ENCODE results near the gene ASPSCR1.

- TF ChIP-seq CTCF (IDR thresholded peaks at IDR 0.05), result no peak
- TF ChIP-seq POLR2AphosphoS5 (IDR thresholded peaks at IDR 0.05), result no peak
- TF ChIP-seq POLR2A (IDR thresholded peaks at IDR 0.05), result no peak
- no peak for TF ChIP-seq EP300 (IDR thresholded peaks at IDR 0.05; ENCODE audit: low read depth)
Observed at GRCh38 chr17:81983011-81983638, 5.7 kb downstream of the ASPSCR1 start.

Data from transverse colon (tissue), 4 donors.